ENCODE results near the gene FAM107B.

DNA sequence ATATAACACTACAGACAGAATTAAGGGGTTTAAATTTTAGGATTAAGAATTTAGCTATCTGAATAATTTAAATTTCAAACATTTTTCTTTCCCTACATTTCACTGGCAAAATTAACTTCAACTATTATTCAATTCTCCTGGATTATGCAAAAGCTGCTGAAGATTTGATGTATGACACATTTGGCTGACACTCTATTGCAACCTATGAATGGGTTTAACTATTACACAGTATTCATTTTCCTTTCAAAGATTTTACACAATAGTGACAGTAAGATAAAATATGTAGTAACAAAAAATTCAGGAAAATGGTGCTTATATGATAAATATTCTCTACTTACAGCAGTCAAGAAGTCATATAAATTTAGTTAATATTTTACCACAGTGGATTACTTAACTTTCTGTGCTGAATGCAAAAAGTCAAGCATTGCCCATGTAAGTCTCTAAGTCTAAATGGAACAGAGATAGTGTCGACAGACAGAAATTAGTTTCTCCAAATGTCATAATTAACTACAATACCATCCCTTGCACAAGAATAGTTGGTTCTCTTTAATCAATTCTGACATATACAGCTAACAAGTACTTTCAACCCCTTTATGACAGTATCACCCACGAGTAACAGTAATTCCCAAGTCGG, 249.9 kb downstream of the FAM107B start:
- TF ChIP-seq, protein P1, sequence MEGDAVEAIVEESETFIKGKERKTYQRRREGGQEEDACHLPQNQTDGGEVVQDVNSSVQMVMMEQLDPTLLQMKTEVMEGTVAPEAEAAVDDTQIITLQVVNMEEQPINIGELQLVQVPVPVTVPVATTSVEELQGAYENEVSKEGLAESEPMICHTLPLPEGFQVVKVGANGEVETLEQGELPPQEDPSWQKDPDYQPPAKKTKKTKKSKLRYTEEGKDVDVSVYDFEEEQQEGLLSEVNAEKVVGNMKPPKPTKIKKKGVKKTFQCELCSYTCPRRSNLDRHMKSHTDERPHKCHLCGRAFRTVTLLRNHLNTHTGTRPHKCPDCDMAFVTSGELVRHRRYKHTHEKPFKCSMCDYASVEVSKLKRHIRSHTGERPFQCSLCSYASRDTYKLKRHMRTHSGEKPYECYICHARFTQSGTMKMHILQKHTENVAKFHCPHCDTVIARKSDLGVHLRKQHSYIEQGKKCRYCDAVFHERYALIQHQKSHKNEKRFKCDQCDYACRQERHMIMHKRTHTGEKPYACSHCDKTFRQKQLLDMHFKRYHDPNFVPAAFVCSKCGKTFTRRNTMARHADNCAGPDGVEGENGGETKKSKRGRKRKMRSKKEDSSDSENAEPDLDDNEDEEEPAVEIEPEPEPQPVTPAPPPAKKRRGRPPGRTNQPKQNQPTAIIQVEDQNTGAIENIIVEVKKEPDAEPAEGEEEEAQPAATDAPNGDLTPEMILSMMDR (IDR thresholded peaks at IDR 0.05): no peak
- no peak for TF ChIP-seq POLR2A (IDR thresholded peaks at IDR 0.05)
